HepG2 (cell line): ENCODE measurements around the gene RUVBL1. TPM values are rescaled to one million over a fixed set of nuclear protein-coding genes. Genes with fewer than 3 reads are reported as not detected.
A peak's percentile ranks its signal among the peaks of the same experiment; 100 is the strongest.

Experiments
- ARHGAP35 ChIP-seq: sonication (generic); formaldehyde crosslinking; IDR thresholded peaks from 2 replicates; pipeline ENCODE4 v1.9.0; 2022; ENCODE audit warnings: mild to moderate bottlenecking, inconsistent platforms, moderate library complexity, missing genetic modification reagents, borderline replicate concordance
- ARID4A ChIP-seq: sonication (generic); formaldehyde crosslinking; IDR thresholded peaks from 2 replicates; pipeline ENCODE4 v1.5.0; 2020; ENCODE audit warnings: mild to moderate bottlenecking, missing genetic modification reagents, borderline replicate concordance
- E2F1 ChIP-seq: sonication (generic); formaldehyde crosslinking; IDR thresholded peaks from 2 replicates; pipeline ENCODE4 v1.5.0; 2020; ENCODE audit warnings: missing genetic modification reagents
- ELF1 ChIP-seq: sonication (generic); formaldehyde crosslinking; IDR thresholded peaks from 2 replicates; pipeline ENCODE4 v1.4.0; 2020; ENCODE audit warnings: missing genetic modification reagents
- FOXJ3 ChIP-seq: sonication (generic); formaldehyde crosslinking; IDR thresholded peaks from 2 replicates; pipeline ENCODE4 v1.4.0; 2020; ENCODE audit warnings: missing genetic modification reagents, mild to moderate bottlenecking, borderline replicate concordance
- HES4 ChIP-seq: sonication (generic); formaldehyde crosslinking; IDR thresholded peaks from 2 replicates; pipeline ENCODE4 v1.9.0; 2021; ENCODE audit warnings: mild to moderate bottlenecking, missing genetic modification reagents, borderline replicate concordance
- HIVEP1 ChIP-seq: sonication (generic); formaldehyde crosslinking; IDR thresholded peaks from 2 replicates; pipeline ENCODE4 v1.4.0; 2020; ENCODE audit warnings: mild to moderate bottlenecking, missing genetic modification reagents
- IKZF5 ChIP-seq: IDR thresholded peaks from 2 replicates; pipeline ENCODE4 v1.6.1; 2018; ENCODE audit warnings: missing genetic modification reagents, mild to moderate bottlenecking, missing compliant biosample characterization
- KAT8 ChIP-seq: IDR thresholded peaks from 2 replicates; pipeline ENCODE4 v1.6.1; 2016; ENCODE audit warnings: missing genetic modification reagents, missing compliant biosample characterization
- KDM5A ChIP-seq: fragments of 200-600 bp; sonication (generic); IDR thresholded peaks from 2 replicates; pipeline ENCODE4 v1.7.0; 2018; ENCODE audit warnings: antibody characterized with exemption, mild to moderate bottlenecking, low read length, borderline replicate concordance
- MAX ChIP-seq: IDR thresholded peaks from 2 replicates; pipeline ENCODE4 v1.6.1; 2012; ENCODE audit warnings: inconsistent platforms
- MXD4 ChIP-seq: IDR thresholded peaks from 2 replicates; pipeline ENCODE4 v1.6.1; 2016; ENCODE audit warnings: mild to moderate bottlenecking, missing biosample characterization, missing genetic modification reagents
- PCBP1 ChIP-seq: fragments of 200-400 bp; formaldehyde crosslinking; IDR thresholded peaks from 2 replicates; pipeline ENCODE4 v1.6.1; 2017; ENCODE audit warnings: mild to moderate bottlenecking, low read depth, low read length, borderline replicate concordance
- PRPF4 ChIP-seq: fragments of 200-400 bp; formaldehyde crosslinking; IDR thresholded peaks from 2 replicates; pipeline ENCODE4 v1.6.1; 2016; ENCODE audit warnings: low read length, low read depth; ENCODE audit not compliant: poor library complexity, severe bottlenecking
- SATB2 ChIP-seq: sonication (generic); formaldehyde crosslinking; IDR thresholded peaks from 2 replicates; pipeline ENCODE4 v1.5.0; 2020; ENCODE audit warnings: missing genetic modification reagents
- TBX2 ChIP-seq: sonication (generic); formaldehyde crosslinking; IDR thresholded peaks from 2 replicates; pipeline ENCODE4 v1.5.0; 2020; ENCODE audit warnings: missing genetic modification reagents, mild to moderate bottlenecking, borderline replicate concordance
- ZFY ChIP-seq: sonication (generic); formaldehyde crosslinking; IDR thresholded peaks from 2 replicates; pipeline ENCODE4 v1.4.0; 2020; ENCODE audit warnings: missing genetic modification reagents
- ZIK1 ChIP-seq: sonication (generic); formaldehyde crosslinking; IDR thresholded peaks from 2 replicates; pipeline ENCODE4 v1.5.0; 2020; ENCODE audit warnings: mild to moderate bottlenecking, low read depth, missing genetic modification reagents, borderline replicate concordance
- ZNF180 ChIP-seq: sonication (generic); formaldehyde crosslinking; IDR thresholded peaks from 2 replicates; pipeline ENCODE4 v1.4.0; 2020; ENCODE audit warnings: low read depth, missing genetic modification reagents, borderline replicate concordance
- ZNF382 ChIP-seq: sonication (generic); formaldehyde crosslinking; IDR thresholded peaks from 2 replicates; pipeline ENCODE4 v1.5.0; 2020; ENCODE audit warnings: missing genetic modification reagents, mild to moderate bottlenecking, borderline replicate concordance
- ZNF558 ChIP-seq: sonication (generic); formaldehyde crosslinking; IDR thresholded peaks from 2 replicates; pipeline ENCODE4 v1.9.0; 2022; ENCODE audit warnings: mild to moderate bottlenecking, missing genetic modification reagents, borderline replicate concordance
- ZNF761 ChIP-seq: sonication (generic); formaldehyde crosslinking; conservative IDR thresholded peaks from 2 replicates; pipeline ENCODE4 v1.4.0; 2020; ENCODE audit warnings: mild to moderate bottlenecking, missing genetic modification reagents
- polyA plus RNA-seq, 8 experiments: library from polyadenylated mRNA; depleted of rRNA in 3 of 8; stranded (reverse) in 7 of 8; unstranded in 1 of 8; fragments of >200 nt; fragmentation: Illumina TruSeq in 4 of 8; extraction: Trizol in 4 of 8; gene quantifications; 2 replicates each; pipeline versions ENCODE4 v1.2.1 to v1.2.3, GENCODE V29; 2011 to 2016; ENCODE audit warnings: low read depth in 4 of 8, missing spikeins in 1 of 8, mixed read lengths in 1 of 8; ENCODE audit not compliant: insufficient read depth in 1 of 8
- total RNA-seq, 5 experiments: library from RNA; depleted of rRNA; stranded (reverse); fragments of >200 nt; fragmentation: Illumina TruSeq; extraction: Trizol; gene quantifications; 2 replicates each; pipeline ENCODE4 v1.2.3, GENCODE V29; 2016; ENCODE audit warnings: low read depth in 1 of 5

Gene RUVBL1
- total and polyA plus RNA-seq, 2 of the 13 experiments (the other 11 are each of a cell fraction or from before 2014, with no cell fraction given): 32.7 to 86.3 TPM

GRCh38 chr3:128123538-128124368 is at the start of gene RUVBL1 (continued):
- TF ChIP-seq FOXJ3 (CRISPR knock-in tag) (peak; percentile 60; the same call in 1 of the 2 replicates), ZNF761 (CRISPR knock-in tag) (no peak), TBX2 (CRISPR knock-in tag) (peak; percentile 57; the same call in 1 of the 2 replicates), ARID4A (CRISPR knock-in tag) (peak; percentile 97), ELF1 (CRISPR knock-in tag) (peak; percentile 91), ZNF558 (CRISPR knock-in tag) (peak; percentile 42; the same call in 1 of the 2 replicates), SATB2 (CRISPR knock-in tag) (no peak; the same call in 1 of the 2 replicates), ZIK1 (CRISPR knock-in tag) (no peak; the same call in 1 of the 2 replicates), HES4 (CRISPR knock-in tag) (0 out of 2 replicates have a peak, but pooled peaks have one; percentile 34), ZFY (peak; percentile 85), ZNF180 (CRISPR knock-in tag) (no peak), KAT8 (CRISPR knock-in tag) (peak; percentile 100), MAX (peak; percentile 95), IKZF5 (peak; percentile 92), MXD4 (CRISPR knock-in tag) (peak; percentile 96), PCBP1 (peak; percentile 76; the same call in 1 of the 2 replicates), E2F1 (CRISPR knock-in tag) (no peak), HIVEP1 (CRISPR knock-in tag) (peak; percentile 72; the same call in 1 of the 2 replicates), PRPF4 (no peak), ZNF382 (CRISPR knock-in tag) (no peak), ARHGAP35 (no peak), KDM5A (peak; percentile 82; the same call in 1 of the 2 replicates)
